SHP77 treated with DMSO at 0.1 percent for 48 hours (cell line): Measurements from ENCODE around the gene AKR1E2.
"Not testable (repeated sequence)": the region's sequence is repeated elsewhere in the genome, so short reads cannot be mapped to it uniquely, and the experiment has no call there.

Experiments
- DNase-seq: peaks from one replicate; lab custom pipeline; 2025; lab: John Stamatoyannopoulos, UW

Gene AKR1E2

DNA sequence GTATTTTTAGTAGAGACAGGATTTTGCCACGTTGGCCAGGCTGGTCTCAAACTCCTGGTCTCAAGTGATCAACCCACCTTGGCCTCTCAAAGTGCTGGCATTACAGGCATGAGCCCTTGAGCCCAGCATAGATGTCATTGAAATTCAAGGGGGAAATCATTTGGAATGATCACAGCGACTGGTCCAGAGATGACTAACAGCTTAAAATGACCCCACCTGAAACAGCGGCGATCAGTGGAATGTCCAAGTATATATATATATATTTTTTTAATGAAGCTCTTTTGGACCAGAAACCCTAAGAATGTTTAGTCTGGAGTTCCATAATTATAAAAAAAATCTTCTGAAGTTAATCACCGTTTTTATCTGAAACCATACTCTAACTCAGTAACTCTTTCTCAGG is 12.5 kb upstream of the AKR1E2 start:
- DNase-seq: no peak

DNA sequence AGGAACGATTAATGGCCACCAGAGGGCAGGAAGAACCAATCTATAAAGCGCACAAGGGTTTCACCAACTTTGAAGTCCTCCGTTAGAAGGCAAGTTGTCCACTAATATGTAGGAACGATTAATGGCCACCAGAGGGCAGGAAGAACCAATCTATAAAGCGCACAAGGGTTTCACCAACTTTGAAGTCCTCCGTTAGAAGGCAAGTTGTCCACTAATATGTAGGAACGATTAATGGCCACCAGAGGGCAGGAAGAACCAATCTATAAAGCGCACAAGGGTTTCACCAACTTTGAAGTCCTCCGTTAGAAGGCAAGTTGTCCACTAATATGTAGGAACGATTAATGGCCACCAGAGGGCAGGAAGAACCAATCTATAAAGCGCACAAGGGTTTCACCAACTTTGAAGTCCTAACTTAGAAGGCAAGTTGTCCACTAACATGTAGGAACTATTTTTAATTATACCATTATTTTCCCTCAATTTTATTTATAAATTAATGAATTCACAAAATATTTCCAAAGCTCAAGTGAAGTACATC is 10.3 kb upstream of the AKR1E2 start:
- not testable (repeated sequence) for DNase-seq

GRCh38 chr10:4816966-4817365 is 9.0 kb upstream of the AKR1E2 start:
- DNase-seq: no peak

DNA sequence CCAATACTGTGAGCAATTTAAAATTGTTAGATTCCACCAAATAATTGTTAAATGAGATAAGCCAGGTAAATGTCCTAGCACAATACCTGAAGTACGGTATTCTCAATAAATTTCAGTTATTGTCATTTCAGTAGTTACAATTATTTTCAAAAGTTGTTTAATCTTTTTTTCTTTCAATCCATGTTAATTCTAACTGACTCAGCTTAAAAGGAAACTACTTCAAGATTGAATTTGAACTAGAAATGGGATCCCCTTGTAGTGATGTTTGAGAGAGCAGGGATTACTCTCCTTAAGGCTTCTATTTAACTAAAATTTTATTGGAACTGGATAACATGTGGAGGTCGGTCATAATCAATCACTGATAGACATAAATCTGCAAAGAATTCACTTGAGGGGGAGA is 6.9 kb upstream of the AKR1E2 start:
- DNase-seq: no peak

DNA sequence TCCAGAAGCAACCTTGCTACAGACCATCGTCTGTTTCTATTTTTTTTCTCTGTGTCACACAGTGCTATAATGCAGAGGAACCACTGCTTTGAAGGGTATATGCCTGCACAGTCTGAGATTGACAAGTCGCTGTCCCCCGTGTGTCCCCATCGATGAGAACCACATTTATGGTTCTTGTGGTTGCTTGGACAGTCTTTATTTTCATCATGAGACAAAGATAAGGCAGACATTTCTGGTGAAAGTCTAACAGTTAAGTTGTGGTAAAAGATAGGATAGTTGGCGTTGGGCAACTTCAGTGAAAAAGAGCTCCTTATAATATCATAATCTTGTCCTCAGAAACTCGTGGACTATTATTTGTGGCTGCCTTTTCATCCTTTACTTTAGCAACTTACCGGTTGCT is 6.3 kb upstream of the AKR1E2 start:
- no peak for DNase-seq

DNA sequence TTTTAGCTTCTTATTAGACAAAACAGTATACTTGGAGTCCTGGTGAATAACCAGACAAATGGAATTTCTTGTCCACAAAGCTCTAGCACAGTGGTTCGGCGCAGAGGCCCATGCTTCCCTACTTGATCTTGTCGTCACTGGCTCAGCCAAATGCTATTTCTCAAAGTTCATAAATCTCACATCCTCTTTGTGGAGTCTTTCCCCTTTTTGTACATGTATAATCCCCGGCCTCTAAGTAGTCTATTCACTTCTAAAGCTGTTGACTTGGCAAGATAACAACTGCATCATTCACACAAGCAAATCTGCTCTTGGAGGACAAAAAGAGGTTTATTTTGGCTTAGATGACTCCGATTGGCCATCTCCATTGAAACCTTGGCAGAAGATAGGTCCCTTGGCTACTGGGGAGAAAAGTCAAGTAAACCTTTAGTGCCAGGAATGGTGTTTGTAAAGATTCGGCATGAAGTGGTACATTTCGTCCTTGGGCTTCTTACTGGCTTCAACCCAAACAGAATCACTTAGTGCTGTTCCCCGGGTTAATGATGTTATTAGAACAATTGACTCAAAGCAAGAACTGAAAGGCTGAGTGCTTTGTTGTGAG is 5.1 kb upstream of the AKR1E2 start:
- DNase-seq: no peak

- DNase-seq: no peak
These were observed 3.8 kb upstream of the AKR1E2 start for GRCh38 chr10:4822208-4822607.

DNA sequence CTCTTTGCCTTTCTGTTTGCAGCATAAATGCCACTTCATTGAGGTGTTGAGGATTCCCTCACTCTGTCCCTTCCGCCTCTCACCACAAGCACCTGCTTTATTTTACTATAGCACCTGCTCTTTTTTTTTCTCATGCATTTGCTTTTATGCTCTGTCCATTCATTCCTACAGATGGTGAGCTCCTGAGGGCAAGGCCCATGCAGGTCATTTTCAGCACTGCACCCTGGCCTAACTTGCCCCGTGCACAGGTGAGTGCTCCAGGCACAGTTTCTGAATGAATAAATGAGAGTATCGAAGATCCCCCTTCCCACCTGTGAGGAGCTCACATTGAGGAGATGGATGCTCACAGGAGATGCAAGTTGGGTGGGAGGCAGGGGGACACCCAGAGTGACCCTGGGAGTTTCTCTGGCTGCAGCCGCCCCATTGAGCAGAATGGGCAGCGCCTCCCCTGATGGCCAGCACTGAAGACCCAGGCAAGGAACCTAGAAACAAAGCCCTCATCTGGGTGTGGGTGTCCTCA is 1.2 kb upstream of the AKR1E2 start:
- no peak for DNase-seq

DNA sequence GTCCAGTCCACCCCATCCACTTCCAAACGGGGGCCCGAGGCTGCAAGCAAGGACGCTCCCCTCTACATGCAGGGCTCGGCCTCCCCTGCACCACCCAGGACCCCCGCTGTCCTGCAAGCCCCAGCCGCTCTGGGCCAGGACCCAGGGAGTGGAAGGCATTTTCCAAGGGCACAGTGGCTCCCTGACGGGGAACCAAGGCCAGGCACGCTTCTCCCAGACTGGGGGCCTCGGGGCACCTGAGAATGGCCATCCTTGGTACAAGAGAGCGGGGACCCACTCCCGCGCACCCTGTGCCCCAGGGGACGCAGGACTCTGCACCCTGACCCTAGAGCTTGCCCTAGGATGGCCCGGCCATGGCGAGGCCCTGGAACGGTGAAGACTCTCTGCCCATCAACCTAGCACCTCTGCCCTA is 545 bp upstream of the AKR1E2 start:
- DNase-seq: no peak

GRCh38 chr10:4826792-4827324 is 851 bp downstream of the AKR1E2 start:
- DNase-seq: no peak

DNA sequence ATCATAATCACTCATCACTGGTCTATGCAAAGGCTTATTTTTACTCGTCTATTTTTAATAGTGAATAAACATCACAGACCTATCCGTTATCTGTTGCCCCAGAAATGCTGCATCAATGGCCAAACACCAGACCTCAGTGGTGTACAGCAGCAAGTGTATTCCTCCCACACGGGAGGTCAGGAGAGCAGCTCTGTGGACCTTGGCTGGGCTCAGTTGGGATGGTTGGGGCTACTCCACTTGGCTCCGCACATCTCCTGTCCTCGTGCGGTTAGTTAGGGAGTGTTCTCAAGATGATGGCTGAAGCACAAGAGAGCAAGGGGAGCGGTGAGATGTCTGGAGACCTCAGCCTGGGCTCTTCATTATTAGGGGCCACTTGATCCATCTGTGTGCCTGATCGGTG is 2.0 kb downstream of the AKR1E2 start:
- DNase-seq: no peak

- DNase-seq: no peak
These were observed 4.5 kb downstream of the AKR1E2 start for GRCh38 chr10:4830551-4830950.

DNA sequence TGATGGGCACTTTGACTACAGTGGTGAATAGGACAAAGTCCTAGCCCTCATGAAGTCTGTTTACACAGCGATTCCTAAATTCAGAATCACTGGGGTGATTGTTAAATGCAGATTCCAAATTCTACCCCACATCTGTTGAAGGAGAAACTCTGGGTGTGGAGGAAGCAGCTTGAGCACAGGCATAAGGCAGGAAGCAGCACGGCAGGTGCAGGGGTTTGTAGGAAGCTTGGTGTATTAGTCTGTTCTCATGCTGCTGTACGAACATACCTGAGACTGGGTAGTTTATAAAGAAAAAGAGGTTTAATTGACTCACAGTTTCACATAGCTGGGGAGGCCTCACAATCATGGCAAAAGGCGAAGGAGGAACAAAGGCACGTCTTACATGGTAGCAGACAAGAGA is 5.1 kb downstream of the AKR1E2 start:
- no peak for DNase-seq

DNA sequence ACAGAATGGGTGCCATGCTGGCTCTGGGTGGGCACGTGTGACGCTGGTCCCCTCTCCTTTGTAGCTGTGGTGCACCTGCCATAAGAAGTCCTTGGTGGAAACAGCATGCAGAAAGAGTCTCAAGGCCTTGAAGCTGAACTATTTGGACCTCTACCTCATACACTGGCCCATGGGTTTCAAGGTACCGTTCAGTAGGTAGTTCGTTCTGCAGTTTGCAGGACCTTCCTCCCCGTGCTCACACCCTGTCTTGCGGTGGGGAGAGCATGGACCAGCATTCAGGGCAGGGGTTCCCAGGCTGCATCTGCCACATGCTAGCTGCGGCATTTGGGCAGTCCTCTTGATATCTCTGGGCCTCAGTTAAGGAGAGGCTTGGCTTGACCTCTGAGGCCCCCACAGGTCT is 7.3 kb downstream of the AKR1E2 start:
- no peak for DNase-seq

GRCh38 chr10:4834898-4835405 is 8.9 kb downstream of the AKR1E2 start:
- DNase-seq: no peak

DNA sequence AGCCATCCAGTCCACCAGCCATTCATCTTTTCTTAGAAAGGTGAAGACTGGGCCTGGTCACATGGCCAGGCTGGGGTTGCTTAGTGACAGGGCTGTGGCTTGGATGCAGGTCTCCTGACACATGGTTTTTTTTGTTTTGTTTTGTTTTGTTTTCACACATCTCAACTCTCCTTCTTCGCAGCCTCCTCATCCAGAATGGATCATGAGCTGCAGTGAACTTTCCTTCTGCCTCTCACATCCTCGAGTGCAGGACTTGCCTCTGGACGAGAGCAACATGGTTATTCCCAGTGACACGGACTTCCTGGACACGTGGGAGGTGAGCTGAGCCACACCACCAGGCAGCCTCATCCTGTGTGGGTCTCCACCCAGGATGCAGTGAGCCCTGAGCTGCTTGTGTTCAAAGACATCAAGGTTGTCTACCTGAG is 9.5 kb downstream of the AKR1E2 start:
- DNase-seq: no peak

GRCh38 chr10:4836416-4836969 is 10.5 kb downstream of the AKR1E2 start:
- DNase-seq: no peak

DNA sequence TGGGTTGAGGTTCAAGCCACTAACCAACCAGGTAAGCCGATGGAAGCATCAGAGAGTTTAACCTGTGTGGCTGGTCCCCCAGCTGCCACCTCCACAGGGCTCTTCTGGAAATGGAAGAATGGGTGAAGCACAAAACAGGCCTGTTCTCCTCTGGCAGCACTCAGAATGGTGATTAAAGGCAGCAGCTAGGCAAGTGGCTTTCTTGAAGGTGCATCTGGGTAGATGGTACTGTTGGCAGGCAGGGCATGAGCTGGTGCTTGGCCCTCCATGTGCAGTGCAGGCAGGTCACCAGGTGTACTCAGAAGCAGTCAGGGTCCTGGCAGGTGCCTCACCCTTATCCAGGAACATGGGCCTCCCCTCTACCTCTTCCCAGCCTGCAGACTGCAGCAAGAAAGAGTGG is 11.5 kb downstream of the AKR1E2 start:
- DNase-seq: no peak

DNA sequence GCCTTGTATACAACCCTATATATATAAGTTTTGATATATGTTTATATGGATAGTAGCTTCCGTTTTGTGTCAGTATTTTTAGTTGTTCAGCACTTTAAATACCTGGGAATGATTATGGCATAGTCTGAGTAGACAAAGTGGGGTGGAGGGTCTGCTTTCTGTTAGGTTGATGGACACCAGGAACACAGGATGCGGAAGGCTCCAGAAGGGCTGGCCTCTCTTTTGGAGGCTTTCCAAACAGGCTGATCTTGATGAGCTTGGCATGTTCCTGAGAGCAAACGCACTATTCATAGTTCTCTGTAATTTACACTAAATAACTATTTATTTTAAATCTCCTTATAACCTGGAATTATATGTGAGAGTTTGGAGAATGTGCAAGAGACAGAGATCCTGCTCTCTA is 12.7 kb downstream of the AKR1E2 start:
- no peak for DNase-seq

- no peak for DNase-seq
These were observed 13.3 kb downstream of the AKR1E2 start for GRCh38 chr10:4839353-4839752.

- DNase-seq: no peak
These were observed 14.1 kb downstream of the AKR1E2 start for GRCh38 chr10:4840151-4840550.

- no peak for DNase-seq
These were observed 17.6 kb downstream of the AKR1E2 start for GRCh38 chr10:4843525-4844180.

DNA sequence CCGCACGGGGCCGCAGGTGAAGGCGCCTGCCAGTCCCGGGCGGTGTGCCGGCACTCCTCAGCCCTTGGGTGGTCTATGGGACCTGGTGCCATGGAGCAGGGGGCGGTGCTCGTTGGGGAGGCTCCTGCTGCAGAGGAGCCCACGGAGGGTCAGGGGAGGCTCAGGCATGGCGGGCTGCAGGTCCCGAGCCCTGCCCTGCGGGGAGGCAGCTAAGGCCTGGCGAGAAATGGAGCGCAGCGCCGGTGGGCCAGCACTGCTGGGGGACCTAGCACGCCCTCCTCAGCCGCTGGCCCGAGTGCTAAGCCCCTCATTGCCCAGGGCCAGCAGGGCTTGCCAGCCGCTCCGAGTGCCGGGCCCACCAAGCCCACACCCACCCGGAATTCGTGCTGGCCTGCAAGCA is 18.9 kb downstream of the AKR1E2 start:
- DNase-seq: no peak
